ENCODE measurements around the gene AFF3.

Gene AFF3

DNA sequence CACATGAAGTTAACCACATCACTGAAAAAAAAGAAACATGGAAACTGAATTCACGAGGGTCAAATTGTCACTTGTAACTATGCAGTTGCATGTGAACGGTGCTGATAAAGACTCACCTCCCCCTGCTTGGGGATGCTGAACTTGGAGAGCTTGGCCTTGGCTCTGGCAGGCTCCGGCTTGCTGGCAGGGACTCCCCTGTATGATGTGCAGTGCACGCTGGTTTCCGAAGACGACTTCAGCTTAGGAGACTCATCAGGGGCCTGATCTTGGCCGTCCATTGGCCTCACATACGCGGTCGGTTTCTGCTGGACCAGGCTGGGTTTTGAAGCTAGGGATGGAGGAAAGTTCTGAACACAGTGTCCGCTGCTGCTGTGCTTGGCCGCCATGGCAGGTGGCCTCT lies 135.9 kb downstream of the AFF3 start:
- no peak for DNase-seq (ENCODE audit: low read depth)

DNA sequence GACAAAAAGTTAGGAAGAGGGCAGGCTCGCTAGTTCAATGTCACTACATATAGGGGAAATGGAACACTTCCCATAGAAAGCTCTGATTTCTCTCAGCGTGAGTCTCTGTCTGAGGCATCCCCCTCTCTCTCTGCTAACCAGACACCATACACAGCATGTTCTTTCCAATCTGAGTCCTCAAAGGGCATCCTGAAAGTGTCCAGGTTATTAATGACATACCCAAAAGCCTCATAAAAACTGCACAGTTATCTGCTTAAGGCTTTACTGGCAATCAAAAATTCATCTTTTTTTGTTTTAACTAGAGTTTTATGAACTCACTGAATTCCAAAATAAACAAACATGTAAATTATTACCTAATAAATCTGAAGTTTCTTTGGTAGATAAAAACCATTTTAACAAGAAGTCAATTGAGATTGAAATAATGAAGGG lies 137.4 kb downstream of the AFF3 start:
- DNase-seq (ENCODE audit: low read depth), result no peak

DNA sequence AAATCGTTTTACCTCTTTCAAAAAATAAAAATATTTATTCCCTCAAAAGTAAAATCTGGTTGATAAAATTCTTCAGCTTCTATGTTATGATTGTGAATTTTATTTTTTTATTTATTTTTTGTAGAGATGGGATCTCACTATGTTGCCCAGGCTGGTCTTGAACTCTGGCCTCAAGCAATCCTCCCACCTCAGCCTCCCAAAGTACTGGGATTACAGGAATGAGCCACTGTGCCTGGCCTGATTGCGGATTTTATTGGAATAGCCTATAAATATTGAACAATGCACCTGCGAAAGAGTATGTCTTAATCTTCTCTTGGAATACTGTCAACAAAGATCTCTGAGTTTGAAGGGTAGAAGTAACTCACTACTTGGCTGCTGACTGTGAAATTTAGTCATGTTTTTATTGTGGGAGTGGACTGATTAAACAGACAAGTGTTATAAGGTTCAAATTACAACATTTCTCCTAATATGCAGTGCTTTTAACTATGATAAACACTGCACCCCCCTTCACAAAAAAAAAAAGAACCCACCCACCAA lies 138.0 kb downstream of the AFF3 start:
- DNase-seq (ENCODE audit: low read depth), result no peak

DNA sequence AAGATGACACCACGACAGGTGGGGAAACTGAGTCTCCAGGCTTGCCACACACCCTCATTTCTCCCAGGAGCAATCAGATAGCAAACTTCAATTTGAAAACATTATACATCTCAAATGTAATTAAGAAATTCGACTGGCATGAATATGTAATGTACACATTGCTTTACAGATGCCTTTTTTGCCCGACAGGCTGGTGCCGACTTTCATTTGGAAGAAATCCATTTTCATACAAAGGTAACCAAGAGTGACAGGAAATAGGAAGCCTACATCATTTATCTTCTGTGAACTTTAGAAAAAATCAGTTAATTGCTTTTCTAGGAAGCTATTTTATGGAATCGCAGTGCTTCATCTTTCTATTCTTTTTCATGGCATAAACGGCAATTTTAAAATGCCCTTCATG lies 140.3 kb downstream of the AFF3 start:
- no peak for DNase-seq (ENCODE audit: low read depth)

DNA sequence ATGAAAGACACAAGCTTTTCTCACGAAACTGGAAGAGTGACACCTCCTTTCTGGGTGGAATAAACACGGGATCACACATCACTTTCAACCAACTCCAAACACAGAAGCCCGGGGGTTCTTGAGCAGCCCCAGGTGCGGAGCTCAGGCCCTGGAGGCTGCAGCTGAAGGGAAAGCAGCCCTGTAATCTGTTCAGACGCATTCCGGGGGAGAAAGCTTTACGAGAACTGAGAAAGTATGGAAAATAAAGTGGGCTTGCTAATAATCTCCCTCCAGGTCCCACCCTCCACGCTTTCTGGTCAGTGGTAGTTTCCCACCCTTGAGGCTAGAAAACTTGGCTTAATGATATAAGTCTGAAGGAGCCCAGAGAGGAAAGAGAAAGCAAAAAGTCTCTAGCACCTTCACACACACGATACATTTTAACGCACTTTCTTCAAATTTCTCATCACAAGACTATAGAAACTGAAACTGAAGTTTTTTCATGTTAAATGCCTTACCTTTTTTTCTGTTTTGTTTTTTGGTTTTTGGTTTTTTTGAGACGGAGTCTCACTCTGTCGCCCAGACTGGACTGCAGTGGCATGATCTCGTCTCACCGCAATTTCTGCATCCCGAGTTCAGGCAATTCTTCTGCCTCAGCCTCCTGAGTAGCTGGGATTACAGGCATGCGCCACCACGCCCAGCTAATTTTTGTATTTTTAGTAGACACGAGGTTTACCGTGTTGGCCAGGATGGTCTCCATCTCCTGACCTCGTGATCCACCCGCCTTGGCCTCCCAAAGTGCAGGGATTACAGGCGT lies 141.3 kb downstream of the AFF3 start:
- DNase-seq (ENCODE audit: low read depth), result no peak

DNA sequence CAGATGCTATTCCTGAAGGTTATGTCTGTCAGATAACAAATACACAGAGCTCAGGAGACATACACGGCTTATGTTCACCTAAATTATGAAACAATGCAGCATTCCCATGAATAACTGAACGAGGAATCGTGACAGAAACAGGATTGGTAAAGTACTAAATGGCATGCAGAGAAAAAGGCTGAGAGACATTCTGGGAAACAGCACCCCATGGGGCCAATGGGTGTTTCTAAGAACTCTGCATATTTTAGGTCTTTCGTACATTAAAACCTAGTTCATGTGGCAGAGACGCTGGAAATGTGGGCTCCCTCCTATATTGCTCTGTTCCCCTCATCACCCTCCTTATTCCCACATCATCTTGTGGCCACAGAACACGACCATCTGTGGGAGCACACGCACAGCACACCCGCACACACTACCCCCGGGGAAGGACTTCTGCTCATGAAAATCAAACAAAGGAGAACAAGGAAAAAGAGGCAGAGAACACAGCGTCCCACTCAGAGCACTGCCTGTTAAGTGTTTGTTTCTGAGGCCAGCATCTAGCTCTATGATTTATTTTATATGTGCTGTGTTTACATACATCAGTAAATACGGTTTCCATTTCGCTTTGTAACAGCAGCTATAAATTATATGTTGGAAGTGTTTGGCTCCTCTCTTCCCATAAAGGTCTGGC lies 143.6 kb downstream of the AFF3 start:
- no peak for DNase-seq (ENCODE audit: low read depth)

DNA sequence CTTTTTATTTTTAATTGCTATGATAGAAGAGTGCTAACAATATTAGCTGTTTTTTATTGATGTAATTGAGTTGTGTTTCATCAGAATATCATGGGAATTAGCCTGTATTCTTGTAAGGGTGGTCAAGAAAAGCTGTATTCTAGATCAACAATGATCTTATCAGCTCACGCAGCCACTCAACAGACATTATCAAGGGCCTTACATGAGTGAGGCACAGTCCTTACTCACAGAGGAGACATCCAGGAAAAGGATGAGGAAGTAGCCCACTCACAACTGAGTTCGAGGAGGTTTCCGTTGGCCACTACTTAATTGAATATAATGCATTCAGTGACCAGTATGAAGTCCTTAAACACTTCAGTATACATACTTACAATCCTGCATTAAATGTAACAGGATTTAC lies 152.5 kb downstream of the AFF3 start:
- DNase-seq (ENCODE audit: low read depth), result no peak

DNA sequence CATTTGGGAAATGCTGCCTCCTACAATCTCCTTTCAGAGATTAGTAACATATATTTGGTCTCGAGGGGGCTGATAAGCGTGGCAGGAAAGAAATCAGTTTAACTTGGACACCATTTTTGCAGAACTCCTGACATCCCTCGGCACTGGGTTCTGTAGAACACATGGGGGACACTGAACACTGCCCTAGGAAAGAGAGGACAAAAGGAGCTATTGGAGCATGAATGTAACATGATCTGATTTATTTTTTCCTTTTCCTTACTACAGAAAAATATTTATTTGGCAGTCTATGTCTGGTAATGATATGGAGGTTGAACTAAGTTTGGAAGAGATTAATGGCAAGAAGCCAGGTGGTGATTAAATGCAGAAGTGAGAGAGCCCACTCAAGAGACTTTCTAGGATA lies 153.8 kb downstream of the AFF3 start:
- DNase-seq (ENCODE audit: low read depth), result no peak

DNA sequence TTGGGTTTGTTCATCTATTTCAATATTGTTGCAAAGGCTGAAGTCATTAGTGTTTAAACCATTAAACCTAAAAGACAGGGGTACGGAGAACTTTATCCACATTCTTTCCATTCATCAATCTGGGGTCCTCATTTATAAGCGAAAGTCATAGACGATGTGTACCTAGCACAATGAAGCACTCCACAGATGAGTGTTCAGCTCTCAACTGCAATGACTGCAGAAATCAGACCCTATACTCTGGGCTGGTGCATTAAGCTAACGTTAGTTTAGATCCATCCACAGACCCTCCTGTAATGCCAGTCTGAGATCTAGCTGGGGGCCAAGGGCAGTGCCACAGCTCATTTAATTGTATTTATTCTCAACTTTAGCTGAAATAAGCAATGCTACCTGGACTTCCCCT lies 155.2 kb downstream of the AFF3 start:
- no peak for DNase-seq (ENCODE audit: low read depth)

DNA sequence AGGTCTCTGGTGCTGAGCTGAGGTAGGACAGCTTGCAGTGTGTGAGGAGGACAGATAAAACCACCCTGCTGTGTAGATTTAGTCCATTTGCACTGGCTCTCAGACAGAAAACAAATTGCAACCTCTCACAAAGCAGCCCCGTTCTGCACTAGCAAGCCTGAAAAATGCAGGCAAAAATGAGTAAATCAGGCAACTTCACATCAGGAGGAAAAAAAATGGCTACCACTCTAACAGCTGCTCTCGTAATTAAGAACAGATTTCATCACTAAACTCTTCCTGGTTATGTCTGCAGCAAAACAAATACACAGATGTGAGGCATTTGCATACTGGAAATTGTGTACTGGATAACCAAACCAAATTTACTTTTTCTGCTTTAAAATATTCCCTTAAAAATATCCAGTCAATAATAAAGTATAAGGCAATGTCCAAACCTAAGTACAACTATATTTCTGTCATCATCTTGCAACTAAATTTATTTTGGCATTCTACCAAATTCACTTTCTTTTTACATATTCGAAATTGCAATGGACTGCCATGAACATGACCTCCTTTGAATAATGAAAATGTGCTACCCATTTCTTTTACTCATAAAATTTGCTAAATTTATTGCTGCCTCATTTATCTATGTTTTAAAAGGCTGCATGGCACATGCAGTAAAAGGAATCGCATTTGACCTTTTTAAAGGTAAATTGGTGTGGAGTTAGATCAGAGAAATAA lies 157.4 kb downstream of the AFF3 start:
- DNase-seq (ENCODE audit: low read depth), result no peak

DNA sequence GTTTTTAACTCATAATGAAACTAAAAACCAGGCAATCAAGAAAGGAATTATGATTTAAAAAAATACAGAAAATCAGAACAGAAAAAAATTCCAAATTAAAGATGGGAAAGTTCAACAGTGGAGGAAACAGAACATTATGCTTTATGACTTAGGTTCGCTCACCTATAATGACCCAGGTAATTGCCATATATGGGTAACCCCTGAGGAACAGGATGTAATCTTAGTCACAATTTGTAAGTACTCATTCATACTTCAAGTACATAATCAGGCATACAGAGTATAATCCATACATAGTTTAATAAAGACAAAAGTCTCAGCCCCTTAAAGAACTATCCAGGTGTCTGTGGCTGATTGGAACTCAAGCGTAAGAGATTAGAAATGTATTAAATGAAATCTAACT lies 159.6 kb downstream of the AFF3 start:
- DNase-seq (ENCODE audit: low read depth), result no peak

DNA sequence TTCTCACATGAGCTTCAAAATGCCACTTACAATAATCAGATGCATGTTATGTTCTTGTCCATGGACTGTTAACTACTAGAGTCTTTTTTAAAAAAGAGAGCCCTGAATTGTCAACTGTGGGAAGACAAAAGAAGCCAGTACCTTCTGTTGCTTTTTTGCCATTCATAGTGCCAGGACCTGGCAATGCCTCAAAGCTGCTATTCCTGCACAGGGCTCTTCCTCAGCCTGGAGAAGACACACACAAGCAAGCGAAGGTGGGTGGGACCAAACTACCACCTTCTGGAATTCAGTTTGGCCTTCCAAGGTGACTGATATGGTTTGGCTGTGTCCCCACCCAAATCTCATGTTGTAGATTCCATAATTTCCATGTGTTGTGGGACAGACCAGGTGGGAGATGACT lies 160.6 kb downstream of the AFF3 start:
- no peak for DNase-seq (ENCODE audit: low read depth)

DNA sequence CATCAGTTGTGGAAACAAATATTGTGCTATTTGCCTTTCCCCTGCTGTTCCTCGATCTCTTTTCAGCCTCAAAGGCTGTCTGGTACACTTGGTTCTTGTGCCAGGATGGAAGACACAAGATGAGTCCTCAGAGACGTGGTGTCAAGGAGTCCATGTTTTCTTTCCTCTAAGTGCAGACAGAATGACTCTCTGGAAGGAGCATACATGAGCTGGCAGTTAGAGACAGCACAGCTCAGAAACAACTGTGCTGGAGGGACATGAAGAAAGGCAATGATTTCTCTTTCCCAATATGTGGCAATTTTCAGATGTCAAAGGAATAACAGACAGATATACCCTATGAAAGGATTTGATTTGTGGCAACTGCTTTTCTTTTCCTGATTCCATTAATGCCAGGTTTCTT lies 162.2 kb downstream of the AFF3 start:
- DNase-seq (ENCODE audit: low read depth), result no peak

DNA sequence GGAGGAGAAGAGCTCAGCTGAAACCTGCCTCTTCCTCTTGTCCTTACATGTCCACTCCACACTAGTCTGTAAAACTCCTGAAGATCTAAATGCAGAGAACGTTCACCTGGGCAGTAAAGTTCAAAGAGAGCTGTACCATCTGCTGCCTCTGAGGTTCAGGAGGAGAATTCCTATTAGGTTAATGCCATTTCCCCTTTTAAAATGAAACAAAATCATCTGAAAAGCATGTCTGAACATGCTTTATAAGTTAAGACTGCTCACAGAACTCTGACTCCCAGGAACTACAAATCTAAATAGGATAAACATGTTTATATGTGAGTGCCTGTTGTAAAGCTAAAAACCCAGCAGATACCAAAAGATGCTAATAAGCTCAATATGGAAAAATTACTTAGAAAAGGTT lies 164.4 kb downstream of the AFF3 start:
- no peak for DNase-seq (ENCODE audit: low read depth)

DNA sequence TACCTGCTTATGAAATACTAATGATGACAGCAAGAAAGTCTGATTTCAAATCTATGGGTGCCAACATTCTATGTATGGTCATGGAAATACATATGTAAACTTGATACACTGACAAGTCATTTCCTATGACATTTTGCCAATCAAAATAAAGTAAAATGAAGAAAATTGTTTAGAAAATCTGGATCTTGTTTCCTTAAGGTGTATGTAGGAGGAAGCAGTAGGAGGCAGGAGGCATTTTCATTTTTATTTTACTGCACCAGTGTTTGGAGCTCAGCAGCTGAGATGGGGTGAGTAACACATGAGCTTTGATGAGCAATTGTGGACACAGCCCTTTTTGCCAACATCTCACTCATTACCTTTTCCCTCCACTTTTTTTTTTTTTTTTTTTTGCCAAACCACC lies 167.0 kb downstream of the AFF3 start:
- DNase-seq (ENCODE audit: low read depth), result no peak

DNA sequence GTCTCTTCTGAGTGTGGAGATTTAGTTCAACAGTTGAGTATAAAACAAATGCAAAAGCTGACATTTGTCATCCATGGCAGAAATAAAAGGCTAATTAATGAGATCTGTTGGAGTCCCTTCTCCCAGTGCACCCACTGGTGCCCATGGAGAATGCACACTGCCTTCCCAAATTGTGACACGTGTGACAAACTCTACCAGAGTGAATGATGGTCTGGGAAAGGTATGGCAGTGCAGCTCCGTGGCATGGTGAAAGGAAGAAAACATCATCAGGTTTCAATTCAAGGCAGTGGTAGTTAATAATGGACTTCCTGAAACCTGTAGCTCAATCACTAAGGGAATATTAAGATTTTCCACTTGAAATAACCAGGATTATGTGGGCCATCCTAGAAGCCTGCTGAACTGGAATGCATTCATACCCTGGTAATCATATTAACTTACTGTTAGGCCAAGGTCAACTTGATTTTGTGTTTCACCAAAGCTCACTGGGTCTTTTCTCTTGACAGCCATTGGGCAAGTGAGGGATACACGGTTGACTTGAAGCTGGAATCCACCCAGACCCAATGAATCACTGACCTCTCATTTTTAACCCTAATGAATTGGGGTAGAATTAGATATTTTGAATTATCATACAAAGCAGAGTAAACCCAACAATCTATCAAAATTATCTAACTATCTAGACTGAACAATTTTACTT lies 167.6 kb downstream of the AFF3 start:
- DNase-seq (ENCODE audit: low read depth), result no peak

DNA sequence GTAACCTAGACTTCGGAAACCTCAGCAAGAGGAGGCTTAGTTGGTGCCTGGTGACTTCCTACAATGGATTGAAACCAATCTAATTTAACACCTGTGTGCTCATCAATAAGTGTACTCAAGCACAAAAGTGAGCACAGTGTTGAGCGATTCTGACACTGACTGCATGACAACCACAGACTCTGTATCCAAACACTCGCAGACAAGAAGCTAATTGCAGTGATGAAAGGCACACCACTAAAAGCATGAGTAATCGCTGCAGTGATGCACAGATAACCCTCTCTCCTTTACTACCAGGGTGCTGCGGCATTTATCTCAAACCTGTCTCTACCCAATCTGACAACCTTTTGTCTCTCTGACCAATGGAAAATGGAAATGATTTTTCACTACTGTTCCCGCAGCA lies 168.1 kb downstream of the AFF3 start:
- no peak for DNase-seq (ENCODE audit: low read depth)

DNA sequence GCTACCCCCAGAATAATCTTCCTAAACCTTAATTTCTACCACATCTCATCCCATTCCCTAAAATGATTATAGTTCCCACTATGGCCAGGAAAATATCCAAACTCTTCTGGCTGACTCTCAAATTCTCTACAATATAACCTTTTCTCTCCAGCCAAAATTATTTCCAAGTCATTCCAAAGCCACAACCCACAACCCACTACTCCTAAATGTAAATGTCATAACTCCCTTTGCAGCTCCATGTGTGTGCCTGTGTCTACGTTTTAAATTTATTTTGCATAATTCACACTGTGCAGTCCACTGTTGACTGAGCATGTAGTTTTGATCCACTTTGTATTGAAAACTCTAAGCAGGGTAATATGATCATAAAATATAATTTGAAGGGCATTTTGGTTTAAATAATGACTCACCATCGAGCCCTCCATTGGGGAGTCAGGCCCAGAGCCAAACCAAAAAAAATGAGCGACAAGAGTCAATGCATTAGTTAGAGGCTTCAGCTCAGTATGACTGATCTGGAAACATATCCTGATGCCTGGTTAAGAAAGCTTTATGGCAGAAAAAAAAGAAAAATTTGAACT lies 171.0 kb downstream of the AFF3 start:
- DNase-seq (ENCODE audit: low read depth), result no peak

DNA sequence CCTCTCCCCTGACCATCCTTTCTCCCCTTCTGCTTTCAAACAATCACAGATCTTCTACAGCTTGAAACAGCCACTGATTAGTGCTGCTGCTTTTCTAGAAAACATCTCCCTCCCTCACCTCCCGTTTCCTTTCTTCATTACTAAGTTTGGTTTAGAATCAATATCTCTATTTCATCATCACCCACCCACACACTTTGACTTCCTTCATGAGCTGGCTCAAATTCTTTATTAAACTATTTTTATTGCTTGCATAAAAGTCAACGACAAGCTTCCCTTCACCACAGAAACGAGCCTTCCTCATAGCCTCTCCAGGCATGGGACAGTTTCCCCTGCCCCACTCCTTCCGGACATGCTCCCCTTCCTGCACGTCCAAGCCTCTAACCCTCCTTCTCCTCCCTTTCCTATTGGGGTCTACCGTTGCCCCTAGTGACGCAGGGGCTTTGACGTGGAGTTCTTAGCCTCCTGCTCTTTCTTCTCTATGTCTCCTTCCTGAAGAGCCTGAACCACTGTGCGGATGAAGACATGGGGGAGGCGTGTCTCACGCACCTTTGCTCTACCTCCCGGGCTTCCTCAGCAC lies 172.0 kb downstream of the AFF3 start:
- DNase-seq (ENCODE audit: low read depth), result no peak

DNA sequence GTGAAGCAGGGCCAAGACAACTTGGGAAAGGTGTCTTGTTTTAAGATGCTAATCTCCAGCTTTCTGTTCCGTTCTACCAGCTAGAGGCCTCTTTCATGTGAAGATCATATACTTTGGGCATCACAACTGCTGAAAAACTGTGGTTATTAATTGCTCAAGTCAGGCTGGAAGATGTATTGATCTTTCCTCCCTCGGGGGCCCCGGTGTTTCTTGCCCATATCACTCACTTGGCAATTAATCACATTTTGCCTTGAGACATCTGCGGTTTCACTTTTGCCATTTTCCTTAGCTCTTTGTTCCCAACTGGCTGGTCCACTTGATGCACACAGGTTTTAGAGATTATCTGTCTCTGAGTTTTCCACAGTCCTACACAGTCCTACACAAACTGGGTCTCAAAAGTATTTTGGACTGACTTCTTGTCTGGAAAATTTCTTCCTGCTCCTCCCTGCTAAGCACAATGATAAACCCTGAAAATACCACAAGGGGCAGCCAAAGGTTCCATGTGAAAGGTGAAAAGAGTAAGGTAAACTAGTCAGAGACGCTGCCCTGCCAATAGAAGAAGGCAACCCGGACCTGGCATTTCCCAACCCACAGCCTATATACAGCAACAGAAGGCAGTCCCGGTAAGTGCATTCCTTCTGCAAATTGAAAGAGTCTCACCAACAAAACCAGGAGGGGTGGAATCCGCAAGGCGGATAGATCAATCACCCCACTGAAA lies 181.0 kb downstream of the AFF3 start:
- no peak for DNase-seq (ENCODE audit: low read depth)

DNA sequence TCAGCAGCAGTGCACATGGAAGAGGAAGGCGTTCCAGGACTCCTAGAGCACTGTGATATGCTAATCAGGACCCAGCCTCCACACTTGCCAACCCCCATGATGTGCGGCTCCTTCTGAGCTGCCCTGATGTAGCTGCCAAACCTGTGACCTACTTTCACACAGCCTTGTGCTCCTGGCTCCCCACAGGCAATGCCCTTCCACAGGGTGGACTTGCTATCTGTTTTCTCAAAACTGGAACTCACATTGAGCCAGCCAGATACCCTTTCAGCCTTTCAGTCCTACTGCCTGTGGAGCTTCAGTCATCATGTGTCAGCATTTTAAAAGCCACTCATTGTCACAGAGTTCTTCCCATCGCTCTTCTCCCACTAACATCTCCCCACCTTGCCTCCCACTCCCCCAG lies 181.6 kb downstream of the AFF3 start:
- no peak for DNase-seq (ENCODE audit: low read depth)
